DMS79 treated with DMSO at 0.1 percent for 48 hours (cell line): ENCODE results near the gene CELSR1.

ENCODE experiments used
- DNase-seq: peaks from one replicate; lab custom pipeline; 2025; lab: John Stamatoyannopoulos, UW

Gene CELSR1

DNA sequence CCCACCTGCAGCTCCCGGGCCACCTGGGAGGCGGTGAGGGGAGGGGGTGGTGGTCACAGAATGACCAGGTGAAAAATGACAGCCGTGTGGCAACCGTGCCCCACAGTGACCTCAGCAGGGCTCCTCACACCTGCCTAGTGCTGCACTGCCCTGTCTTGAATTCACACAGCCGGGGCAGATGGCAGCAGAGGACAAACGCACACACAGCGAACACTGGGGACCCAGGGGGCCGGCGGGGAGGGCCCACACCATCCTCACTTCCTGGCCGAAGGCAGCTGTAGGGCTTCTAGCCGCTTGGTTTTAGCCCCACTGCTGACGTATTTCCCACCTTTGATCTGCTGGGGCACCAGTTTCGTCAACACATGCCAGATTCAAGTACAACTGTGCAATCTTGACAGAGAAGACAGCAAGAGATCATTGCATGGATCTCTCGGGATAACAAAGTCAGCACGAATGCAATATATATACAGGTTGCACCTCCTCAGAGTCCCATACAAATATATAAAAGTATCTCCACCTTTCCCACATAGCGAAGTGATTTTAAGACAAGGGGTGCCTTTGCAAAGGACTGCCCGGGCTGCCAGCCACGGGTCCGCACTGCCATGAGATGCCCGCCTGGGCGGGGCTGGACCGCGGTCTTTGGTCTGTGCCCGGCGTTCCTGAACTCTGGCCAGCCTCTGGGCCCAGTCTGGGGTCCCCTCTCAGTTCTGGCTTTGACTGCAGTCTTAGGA, 175.1 kb downstream of the CELSR1 start:
- DNase-seq, result no peak

- no peak for DNase-seq
Observed at GRCh38 chr22:46361826-46362202, 175.6 kb downstream of the CELSR1 start.

DNA sequence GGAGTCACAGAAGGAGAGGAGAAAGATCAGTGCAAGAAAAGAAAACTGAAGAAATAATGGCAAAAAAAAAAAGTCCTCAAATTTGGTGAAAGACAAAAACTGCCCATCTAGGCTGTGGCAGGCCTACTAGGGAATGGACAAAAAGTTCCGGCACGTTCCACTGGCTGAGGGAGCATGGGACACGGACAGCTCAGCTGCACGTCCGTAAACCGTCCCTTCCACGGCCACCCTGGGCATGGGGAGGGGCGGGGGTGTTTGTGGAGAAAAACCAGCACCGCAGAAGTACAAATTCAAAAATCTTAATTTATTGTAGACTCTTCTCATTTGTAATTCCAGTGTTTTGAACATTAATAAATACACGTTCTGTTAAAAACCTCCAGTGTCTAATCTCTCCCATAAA, 176.5 kb downstream of the CELSR1 start:
- DNase-seq, result no peak

DNA sequence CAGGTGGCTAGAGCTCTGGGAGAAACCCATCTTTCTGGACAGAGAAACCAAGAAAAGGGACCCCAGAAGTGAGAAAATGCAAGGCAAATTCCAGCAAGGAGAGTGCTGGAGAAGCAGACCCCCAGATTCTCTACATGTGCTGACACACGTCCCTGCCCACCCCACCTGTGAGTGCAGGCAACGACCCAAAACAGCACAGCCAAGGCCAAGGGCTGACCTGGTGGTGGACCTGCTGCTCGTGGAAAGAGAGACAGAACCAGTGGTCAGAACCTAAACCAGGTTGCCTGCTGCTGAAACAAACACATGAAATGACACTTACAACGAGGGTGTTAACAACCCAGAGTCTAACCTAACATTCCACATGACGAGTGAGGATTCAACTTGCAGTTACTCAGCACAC, 177.3 kb downstream of the CELSR1 start:
- no peak for DNase-seq

GRCh38 chr22:46359362-46359761, 178.1 kb downstream of the CELSR1 start:
- no peak for DNase-seq

- no peak for DNase-seq
Observed at GRCh38 chr22:46358766-46359165, 178.7 kb downstream of the CELSR1 start.

DNA sequence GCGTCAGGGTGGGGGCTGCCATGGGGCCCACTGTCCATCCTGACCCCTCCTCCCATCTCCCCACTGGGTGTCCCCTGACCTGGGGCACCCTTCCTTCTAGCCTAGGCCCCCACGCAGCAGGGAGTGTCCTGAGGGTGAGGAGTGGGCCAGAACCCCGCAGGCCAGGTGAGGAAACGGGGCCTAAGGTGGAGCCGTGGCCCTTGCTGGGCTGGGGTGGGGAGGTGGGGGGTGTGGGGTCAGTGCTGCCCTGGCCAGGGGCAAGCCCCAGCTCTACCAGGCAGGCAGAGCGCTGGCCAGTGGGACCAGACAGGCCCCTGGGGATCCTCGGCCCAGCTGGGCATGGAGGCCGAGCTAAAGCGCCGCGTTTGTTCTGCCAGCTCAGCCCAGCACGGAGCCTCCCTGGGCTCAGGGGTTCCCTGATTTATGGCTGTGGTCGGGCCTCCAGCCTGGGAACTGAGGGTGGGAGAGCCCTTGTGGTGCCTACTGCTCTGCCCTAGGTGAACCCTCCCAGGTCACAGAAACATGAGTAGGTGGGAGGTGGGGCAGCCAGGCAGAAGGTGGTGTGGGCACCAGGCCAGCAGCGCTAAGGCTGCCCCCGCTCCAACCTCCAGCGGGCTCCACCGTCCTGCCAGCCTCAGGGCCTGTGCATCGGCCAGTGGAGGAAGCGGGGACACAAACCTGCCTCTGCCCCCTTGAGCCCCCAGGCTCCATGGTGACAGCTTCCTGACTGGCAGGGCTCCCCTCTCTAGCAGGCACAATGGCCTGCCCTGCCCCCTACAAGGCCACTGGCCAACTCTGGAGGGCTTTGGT, 179.5 kb downstream of the CELSR1 start:
- no peak for DNase-seq

DNA sequence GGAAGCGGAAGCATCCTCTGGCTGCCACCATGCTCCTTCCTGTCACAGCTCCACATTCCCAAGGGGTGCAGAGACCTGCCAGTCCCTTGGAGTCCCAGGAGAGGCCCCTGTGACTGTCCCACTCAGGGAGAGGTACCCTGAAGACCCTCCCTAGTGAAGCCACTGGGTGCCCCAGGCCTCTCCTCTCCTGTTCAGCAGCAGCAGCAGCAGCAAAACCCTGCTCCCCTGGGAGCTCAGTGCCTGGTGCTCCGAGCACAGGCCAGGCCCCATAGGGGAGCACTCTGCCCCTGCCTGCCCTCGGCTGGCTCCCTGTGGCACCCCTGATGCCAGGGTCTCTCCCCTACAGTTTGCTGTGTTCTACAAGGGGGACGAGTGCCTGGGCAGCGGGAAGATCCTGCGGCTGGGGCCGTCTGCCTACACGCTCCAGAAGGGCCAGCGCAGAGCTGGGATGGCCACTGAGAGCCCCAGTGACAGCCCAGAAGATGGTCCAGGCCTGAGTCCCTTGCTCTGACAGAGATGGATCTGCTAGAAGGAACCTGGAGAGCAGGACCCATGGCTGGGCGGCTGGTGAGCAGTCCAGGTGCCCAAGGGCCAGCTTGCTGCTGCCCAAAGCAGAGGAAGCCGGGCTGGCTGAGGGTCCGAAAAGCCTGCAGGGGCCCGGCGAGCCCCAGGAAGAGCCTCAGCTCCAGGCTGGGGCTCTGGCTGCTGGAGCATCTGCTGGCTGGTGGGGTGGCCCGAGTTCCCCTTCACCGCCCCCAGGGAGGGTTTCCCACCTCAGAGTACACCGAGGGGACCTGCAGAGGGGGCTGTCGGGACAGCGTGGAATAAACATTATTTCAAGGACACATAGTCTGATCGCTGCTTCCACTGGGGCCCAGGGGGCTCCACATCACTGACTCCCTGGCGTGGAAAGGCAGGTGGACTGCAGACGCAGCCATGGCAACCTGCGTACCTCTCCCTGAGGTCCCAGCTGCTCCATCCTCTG, 180.6 kb downstream of the CELSR1 start:
- no peak for DNase-seq

GRCh38 chr22:46355996-46356471, 181.4 kb downstream of the CELSR1 start:
- DNase-seq, result no peak

GRCh38 chr22:46355369-46355995, 181.9 kb downstream of the CELSR1 start:
- DNase-seq, result peak; percentile 20

GRCh38 chr22:46354993-46355305, 182.5 kb downstream of the CELSR1 start:
- no peak for DNase-seq

GRCh38 chr22:46354176-46354992, 183.0 kb downstream of the CELSR1 start:
- DNase-seq, result no peak

- DNase-seq, result no peak
Observed at GRCh38 chr22:46353483-46354105, 183.8 kb downstream of the CELSR1 start.

DNA sequence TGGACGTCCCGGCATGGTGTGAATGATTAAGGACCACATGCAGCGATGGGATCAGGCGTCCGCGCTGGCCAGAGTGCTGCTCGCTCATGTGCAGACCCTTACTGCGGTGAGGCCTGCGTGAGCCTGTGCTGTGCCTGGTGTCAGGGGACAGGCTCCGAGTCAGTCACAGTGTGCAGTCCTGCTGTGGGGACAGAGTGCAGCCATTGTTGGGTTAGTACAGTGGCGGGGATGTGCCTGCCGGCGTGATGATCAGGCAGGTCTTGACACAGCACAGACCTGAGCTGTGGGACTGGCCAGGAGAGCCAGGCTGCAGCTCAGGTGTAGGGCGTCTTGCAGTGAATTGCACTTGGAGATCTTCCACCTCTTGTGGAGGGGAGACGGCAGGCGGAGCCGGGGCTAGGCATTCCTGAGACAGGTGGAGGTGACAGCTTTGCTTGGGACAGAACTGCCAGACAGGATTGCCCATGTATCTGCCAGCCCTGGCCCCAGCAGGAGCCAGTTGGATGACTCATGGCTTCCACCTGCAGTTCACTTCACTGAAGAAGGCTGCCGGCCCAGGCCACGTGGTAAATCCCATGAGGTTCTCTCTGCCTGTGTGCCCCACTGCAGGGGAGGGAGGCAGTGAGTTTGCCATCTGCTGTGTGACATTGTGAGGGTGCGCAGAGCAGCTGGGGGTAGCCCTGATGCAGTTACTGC, 184.6 kb downstream of the CELSR1 start:
- peak; percentile 26 for DNase-seq

DNA sequence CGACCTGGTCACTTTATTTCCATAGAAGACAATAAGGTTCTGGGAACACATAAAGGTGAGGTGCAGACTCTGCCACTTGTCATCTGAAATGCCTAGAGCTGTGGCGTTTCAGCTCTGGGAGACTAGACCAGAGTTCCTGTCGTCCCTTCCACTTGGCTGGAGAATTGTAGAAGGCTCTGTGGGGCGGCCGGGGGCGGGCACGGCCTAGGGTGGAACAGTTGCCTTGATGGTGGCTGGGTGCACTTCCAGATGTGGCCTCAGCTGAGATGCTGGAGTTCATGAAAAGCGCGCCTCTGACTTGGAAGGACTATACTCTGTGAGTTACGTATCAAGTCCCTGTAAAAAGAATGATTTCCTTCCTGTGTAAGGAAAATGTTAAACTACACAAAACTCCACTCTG, 185.1 kb downstream of the CELSR1 start:
- DNase-seq, result no peak

DNA sequence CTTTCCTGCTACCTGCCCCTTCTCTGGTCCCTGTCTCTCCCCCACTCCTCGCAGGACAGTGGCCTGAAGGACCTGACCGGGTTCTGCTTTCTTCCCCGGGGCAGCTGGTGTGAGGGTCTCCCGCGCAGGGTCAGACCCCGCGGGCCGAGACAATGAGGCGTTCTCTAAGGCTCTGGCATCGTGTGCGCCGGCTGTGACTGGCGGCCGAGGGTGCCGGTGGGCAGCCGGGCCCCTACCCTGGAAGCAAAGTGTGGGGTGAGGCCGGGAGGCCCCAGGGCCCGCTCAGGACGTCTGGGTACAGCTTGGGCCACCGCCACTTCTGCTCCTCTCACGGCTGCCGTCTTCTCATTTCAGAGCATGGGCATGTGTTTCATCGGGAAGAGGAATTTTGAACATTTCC, 185.7 kb downstream of the CELSR1 start:
- DNase-seq, result no peak

DNA sequence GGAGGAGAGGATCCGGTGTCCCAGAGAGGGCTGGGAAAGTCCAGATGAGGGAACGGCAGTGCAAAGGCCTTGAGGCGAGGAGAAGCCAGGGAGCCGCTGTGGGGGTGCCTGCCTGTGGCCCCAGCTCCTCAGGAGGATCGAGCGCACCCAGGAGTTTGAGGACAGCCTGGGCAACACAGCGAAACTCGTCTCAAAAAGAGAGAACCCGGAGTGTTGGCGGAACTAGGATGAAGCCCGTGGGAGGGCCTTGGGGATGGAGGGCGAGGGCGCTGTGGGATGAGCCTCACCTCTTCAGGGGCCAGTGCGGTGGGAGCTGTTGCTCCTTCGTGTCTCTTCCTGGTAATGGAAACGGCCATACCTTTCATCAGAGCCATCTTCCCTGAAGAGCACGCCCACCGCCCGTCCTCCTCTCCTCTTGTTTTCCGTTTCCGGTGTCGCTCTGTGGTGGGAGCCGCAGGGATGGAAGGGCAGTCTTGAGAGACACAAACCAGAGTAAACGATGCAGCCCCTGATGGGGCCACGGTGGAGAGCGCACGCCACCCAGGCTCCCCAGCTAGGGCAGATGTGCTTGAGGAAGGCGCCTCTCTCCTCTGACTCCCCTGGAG, 186.2 kb downstream of the CELSR1 start:
- DNase-seq, result no peak

DNA sequence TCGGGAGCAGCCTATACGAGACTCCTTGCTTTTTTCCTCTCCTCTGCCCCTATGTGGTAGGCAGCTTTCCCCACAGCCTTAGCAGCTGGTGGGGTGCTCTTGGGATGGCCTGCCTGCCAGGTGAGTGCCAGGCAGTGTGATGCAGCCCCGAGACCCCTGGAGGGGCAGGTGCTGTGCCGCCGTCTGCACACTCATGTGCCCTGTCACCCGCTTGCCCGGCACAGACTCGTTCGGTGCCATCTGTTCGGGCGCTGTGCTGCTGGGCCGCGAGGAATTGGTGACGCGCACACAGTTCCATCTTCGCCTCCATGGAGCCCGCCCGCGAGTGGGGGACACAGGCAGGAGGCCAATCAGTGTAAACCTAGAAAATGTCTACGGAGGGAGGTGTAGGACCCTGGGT, 186.8 kb downstream of the CELSR1 start:
- no peak for DNase-seq

DNA sequence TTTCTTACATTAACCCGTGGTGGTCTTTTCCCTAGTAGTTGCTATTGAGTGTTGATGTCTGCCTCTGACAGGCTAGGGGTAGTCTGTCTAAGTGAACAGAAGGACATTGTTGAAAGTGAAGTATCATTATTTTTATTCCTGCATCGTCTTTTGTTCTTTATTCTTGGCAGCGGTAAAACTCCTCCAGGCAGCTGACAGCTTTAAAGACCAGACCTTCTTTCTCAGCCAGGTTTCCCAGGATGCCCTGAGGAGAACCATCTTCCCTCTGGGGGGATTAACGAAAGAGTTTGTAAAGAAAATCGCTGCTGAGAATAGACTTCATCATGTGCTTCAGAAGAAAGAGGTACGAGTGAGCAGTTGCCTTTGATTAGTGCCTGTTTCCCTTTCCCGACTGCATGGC, 187.3 kb downstream of the CELSR1 start:
- no peak for DNase-seq

DNA sequence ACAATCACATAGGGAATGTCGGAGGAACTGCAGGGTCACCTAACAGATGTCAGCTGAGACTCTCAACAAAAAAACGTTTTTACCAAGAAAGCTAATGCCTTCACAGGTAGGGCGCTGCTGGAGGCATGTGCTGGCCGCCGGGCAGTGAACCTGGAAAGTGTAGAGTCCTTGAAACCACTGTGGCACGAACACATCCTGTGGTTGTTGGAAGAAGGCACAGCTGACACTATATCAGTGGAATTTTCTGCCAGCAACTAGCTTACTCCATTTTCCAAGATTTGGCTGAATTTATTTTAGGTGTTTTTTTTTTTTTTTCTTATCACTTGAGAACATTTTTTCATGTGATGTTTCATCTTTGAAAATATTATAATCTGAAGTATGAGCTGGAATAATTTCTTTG, 187.7 kb downstream of the CELSR1 start:
- no peak for DNase-seq
